HG03175 (cell line): ENCODE measurements around the gene C6orf89.

Experiments used
- ATAC-seq: cut with Tn5 transposase; IDR thresholded peaks from one replicate; pipeline ENCODE4 v1.9.1; 2021; ENCODE audit warnings: mild to moderate bottlenecking, moderate library complexity; ENCODE audit not compliant: unreplicated experiment

Gene C6orf89, protein sequence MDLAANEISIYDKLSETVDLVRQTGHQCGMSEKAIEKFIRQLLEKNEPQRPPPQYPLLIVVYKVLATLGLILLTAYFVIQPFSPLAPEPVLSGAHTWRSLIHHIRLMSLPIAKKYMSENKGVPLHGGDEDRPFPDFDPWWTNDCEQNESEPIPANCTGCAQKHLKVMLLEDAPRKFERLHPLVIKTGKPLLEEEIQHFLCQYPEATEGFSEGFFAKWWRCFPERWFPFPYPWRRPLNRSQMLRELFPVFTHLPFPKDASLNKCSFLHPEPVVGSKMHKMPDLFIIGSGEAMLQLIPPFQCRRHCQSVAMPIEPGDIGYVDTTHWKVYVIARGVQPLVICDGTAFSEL

GRCh38 chr6:36885461-36886401, at the start of gene C6orf89:
Gene C6orf89 (plus strand): TSS chr6:36885952. CDS start chr6:36899445, 13,493 bp downstream.
- ATAC-seq, result peak; percentile 99

GRCh38 chr6:36836111-36837021, 49.4 kb upstream of the C6orf89 start:
- no peak for ATAC-seq

- no peak for ATAC-seq
Observed at GRCh38 chr6:36837022-36837339, 48.8 kb upstream of the C6orf89 start.

- ATAC-seq, result no peak
Observed at GRCh38 chr6:36837686-36838085, 48.1 kb upstream of the C6orf89 start.

DNA sequence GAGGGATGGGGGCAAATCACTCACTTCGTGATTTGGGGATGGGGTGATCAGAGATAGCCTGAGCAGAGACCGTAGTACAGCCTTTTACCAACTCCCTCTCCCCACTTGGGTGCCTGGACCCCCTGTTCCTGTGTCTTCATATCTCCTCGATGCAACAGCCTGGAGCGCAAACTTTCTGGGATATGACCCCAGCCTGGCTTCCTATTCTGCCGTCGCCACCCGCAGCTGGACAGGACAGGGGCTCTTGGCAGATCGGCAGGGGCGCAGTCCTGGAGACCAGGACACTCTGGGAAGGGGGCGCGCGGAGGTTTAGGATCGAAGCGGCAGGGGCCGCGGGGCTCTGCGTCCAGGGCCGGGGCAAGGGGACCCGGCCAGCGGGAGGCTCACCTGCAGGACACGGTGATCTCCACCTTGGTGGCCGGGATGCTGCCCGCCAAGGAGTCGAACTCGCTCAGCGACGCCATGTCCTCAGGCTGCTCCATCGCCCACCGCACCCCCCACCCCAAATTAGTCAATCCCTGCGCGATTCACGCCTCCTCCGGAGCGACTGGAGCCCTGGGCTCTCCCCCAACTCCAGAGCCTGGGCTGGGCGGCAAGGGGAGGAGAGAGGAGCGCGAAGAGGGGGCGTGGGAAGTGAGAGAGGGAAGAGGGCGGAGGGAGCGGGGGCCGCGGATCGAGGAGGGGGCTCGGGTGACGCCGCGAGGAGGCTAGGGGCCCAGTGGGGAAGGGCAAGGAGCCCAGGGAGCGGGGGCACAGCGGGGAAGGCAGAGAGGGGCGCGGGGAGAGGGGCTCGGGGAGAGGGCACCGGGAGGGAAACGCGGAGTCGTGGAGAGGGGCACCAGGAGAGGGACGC, 46.6 kb upstream of the C6orf89 start, which contains the start of gene CPNE5:
TSS of gene CPNE5 (minus strand) at position 549 of the 853 bp plus-strand sequence. CDS start at position 482, 67 bp downstream.
- no peak for ATAC-seq

GRCh38 chr6:36839749-36840431, 45.9 kb upstream of the C6orf89 start:
- ATAC-seq, result no peak

DNA sequence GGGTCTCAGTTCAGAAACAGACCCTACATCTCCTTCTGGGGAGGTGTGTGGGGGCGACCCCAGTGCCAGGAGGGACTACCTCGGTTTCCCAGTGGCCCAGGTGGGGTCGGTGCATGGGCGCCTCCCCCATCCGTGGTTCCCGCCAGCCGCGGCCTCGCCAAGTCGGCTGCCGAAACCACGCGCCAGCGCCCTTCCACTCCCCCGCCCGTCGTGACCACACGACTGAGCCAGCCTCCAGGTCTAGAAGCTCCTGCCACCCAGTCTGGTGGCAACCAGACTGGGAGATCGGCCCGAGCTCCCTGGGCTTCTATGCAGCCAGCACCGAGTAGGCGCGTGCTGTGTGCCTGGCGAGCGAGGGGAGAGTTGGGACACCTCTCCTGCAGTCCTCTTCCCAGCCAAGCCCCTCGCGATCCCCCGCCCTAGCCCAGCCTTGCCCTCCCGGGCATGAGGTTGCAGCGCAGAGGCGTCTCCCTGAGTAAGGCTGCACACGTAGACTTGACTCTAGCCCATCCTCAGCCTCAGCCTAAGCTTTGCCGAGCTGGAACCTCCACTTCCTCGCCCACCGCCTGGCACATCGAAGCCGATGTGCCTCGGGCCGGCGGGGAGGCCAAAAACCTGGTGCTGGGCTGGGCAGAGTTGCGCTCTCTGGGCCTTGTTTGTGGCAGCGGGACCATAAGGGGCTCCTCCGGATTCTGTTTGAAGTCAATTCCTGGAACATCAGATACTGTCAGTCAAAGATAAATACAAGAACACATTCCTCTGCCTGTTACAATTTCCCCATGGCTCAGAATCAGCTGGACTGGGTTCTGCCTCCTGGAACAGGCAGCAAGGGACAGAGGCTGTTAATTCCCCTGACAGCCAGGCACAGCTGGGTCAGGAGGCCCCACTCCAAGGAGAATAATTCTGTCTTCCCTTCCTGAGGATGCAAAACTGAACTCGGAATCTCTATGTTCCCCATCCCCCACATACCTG, 45.0 kb upstream of the C6orf89 start:
- no peak for ATAC-seq

DNA sequence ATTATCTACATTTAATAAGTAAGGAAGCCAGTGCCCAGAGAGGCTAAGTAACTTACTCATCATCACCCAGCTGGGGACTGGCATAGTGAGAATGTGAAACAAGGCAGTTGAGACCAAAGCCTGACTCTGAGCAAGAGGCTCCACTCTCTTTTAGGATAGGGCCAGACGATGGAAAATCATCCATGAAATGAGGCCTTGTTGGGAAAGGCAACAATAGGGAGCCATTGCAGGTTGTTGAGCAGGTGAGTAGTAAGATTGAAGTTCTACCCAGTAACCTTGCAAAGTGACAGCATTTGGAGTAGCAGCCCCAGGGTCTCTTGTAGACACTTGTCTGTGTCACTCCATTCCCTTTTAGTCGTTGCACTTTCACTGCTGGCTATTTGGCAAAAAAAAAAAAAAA, 44.0 kb upstream of the C6orf89 start:
- no peak for ATAC-seq

- ATAC-seq, result no peak
Observed at GRCh38 chr6:36843170-36843569, 42.6 kb upstream of the C6orf89 start.

GRCh38 chr6:36844232-36845170, 41.3 kb upstream of the C6orf89 start:
- no peak for ATAC-seq

- ATAC-seq, result no peak
Observed at GRCh38 chr6:36845233-36845632, 40.5 kb upstream of the C6orf89 start.

DNA sequence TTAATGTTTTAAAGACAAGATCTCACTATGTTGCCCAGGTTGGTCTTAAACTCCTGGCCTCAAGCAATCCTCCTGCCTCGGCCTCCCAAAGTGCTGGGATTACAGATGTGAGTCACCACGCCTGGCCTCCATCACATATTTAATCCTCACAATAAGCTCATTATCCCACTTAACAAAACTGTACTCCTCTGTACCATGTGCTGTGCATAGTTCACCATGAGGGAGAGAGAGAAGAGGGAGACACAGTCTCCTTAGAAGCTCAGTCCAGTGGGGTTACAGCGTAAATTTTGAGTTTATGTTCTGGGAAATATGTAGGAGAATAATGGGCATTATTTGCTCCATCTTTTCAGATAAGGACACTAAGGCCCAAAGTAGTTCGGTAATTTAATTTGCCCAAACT, 38.6 kb upstream of the C6orf89 start:
- no peak for ATAC-seq

GRCh38 chr6:36847991-36848390, 37.8 kb upstream of the C6orf89 start:
- ATAC-seq, result no peak

DNA sequence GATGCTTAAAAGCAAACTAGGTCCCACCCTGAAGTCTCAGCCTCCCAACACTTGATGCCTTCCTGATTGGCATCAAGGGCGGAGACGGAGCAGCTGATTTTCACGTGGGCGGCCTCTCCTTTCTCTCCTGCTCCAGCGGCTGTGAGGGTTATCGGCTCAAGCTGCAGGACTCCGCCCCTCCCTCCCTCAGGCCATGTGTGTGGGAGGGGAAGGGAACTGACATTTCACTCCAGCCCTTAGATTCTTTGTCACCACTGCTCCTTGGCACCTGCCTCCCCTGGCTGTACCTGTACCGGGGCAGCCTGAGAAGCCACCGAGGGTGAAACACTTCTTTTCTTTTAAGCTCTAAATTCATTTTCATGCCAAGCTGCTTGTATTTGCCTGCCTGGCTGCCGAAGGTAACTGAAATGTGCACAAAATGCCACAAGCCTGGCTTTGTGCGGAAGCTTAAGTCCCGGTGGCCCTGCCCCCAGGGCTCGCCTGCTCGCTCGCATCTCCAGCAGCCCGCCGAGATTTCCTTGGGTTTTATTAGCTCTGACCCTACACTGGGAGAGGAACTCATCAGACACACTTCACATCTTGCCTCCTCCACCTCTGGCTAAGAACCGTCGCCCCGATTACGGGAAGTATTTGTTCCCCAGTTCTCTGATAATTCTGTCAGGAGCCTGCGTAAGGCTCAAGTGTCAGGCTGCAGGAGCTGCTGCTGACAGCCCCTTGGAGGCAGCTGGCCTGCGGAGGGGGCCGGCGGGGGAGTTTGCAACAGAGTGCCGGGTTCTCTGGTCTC, 36.9 kb upstream of the C6orf89 start:
- ATAC-seq, result no peak

GRCh38 chr6:36850021-36850420, 35.7 kb upstream of the C6orf89 start:
- no peak for ATAC-seq

DNA sequence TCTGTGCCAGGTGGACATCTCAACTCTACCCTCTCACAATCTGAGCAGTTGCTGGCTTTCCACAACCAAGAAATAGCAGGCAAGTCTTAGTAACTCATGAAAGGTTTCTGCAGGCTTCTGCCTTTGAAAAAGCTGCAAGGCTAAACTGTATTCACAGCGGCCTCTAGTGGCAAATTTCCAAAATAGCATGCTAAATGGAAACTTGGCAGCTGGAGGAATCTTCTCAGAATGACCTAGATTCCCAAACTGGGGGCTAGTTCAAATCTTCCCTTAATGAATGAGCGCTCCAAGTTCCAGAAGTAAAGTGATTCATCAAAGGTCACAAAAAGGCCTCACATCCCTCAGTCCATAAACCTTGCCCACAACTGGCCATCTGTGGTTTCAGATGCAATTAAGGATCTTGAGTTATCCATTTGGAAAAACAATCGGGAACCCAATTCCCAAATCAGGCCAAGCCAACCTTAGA, 34.6 kb upstream of the C6orf89 start:
- ATAC-seq, result no peak
